ENCODE data around the gene PRDM16. TPM values are rescaled to one million over a fixed set of nuclear protein-coding genes. Genes with fewer than 3 reads are reported as not detected.

PRDM16 gene
- total RNA-seq, 1 experiment from 2014 or later: 22.3 TPM

GRCh38 chr1:3334366-3334765, 265.4 kb downstream of the PRDM16 start:
- H3K9me3 ChIP-seq (ENCODE audit: control insufficient read depth, insufficient read depth, low read depth, low read length): no peaks in the 10 kb centered on the region
- no peak overlapping the region for H3K27ac ChIP-seq (ENCODE audit: low read length)
- TF ChIP-seq REST (IDR thresholded peaks at IDR 0.05; ENCODE audit: insufficient read depth in 1 of 2, low read depth in 2 of 2, low read length in 1 of 2) (no peak), POLR2AphosphoS5 (IDR thresholded peaks at IDR 0.05; ENCODE audit: low read depth, low read length) (no peak), TCF7L2 (IDR thresholded peaks at IDR 0.05; ENCODE audit: low read depth, low read length) (no peak), CTCF (IDR thresholded peaks at IDR 0.05) (no peak), SIN3A (IDR thresholded peaks at IDR 0.05; ENCODE audit: borderline replicate concordance, insufficient read depth, low read depth, low read length) (no peak)
- ATAC-seq: no peak
- in situ Hi-C loops (cut with HindIII; ENCODE audit: low pct_unique_long_range_greater_than_20kb, low sequenced_read_pairs): no loop called here
- ChIA-PET CTCF (no interaction called here), POLR2A (no interaction called here)
- intact Hi-C loops (cut with micrococcal nuclease; ENCODE audit: unreplicated experiment): no loop called here
- BruUV-seq (replicated peaks): no TSS peak
- no peaks in the 10 kb centered on the region for H3K36me3 ChIP-seq (ENCODE audit: control insufficient read depth, insufficient read depth, low read length)
- peaks cover 16% of the 10 kb centered on the region for H3K4me1 ChIP-seq (ENCODE audit: control insufficient read depth, insufficient read depth, low read length)
- H3K4me3 ChIP-seq (ENCODE audit: low read depth in 2 of 2, low read length in 2 of 2): no peak overlapping the region
- DNase-seq (ENCODE audit: low read depth, low spot score): no peak
- no peaks in the 10 kb centered on the region for H3K27me3 ChIP-seq (ENCODE audit: control insufficient read depth, insufficient read depth, low read length)

- TF ChIP-seq TCF7L2 (IDR thresholded peaks at IDR 0.05; ENCODE audit: low read depth, low read length) (no peak), POLR2AphosphoS5 (IDR thresholded peaks at IDR 0.05; ENCODE audit: low read depth, low read length) (no peak), CTCF (IDR thresholded peaks at IDR 0.05) (no peak), SIN3A (IDR thresholded peaks at IDR 0.05; ENCODE audit: borderline replicate concordance, insufficient read depth, low read depth, low read length) (no peak), REST (IDR thresholded peaks at IDR 0.05; ENCODE audit: insufficient read depth in 1 of 2, low read depth in 2 of 2, low read length in 1 of 2) (no peak)
- Histone ChIP-seq H3K27me3 (ENCODE audit: control insufficient read depth, insufficient read depth, low read length) (no peaks in the 10 kb centered on the region), H3K36me3 (ENCODE audit: control insufficient read depth, insufficient read depth, low read length) (no peaks in the 10 kb centered on the region), H3K9me3 (ENCODE audit: control insufficient read depth, insufficient read depth, low read depth, low read length) (no peaks in the 10 kb centered on the region), H3K4me1 (ENCODE audit: control insufficient read depth, insufficient read depth, low read length) (peaks cover 3% of the 10 kb centered on the region), H3K27ac (ENCODE audit: low read length) (no peak overlapping the region), H3K4me3 (ENCODE audit: low read depth in 2 of 2, low read length in 2 of 2) (no peak overlapping the region)
- DNase-seq (ENCODE audit: low read depth, low spot score) (no peak), ATAC-seq (no peak)
- intact Hi-C loops (cut with micrococcal nuclease; ENCODE audit: unreplicated experiment): no loop called here
- CTCF ChIA-PET: no interaction called here
- BruUV-seq (replicated peaks): no TSS peak
- in situ Hi-C loops (cut with HindIII; ENCODE audit: low pct_unique_long_range_greater_than_20kb, low sequenced_read_pairs): no loop called here
- POLR2A ChIA-PET: no interaction called here
These were observed 267.0 kb downstream of the PRDM16 start for GRCh38 chr1:3335754-3336640.
